GM21528 (cell line): Measurements from ENCODE around the gene CEP19.
"Not testable (repeated sequence)": the region's sequence is repeated elsewhere in the genome, so short reads cannot be mapped to it uniquely, and the experiment has no call there.

Source experiments
- ATAC-seq: cut with Tn5 transposase; IDR thresholded peaks from one replicate; pipeline ENCODE4 v1.9.1; 2021; ENCODE audit warnings: mild to moderate bottlenecking, moderate library complexity; ENCODE audit not compliant: unreplicated experiment, low FRiP score

Gene CEP19

GRCh38 chr3:196711838-196712513 is at the start of gene CEP19, which contains the start of gene PIGX:
CEP19 (minus strand) TSS chr3:196712250; CDS start chr3:196708657, 3,593 bp downstream.
PIGX (plus strand) TSS chr3:196712377.
- peak; percentile 81 for ATAC-seq

DNA sequence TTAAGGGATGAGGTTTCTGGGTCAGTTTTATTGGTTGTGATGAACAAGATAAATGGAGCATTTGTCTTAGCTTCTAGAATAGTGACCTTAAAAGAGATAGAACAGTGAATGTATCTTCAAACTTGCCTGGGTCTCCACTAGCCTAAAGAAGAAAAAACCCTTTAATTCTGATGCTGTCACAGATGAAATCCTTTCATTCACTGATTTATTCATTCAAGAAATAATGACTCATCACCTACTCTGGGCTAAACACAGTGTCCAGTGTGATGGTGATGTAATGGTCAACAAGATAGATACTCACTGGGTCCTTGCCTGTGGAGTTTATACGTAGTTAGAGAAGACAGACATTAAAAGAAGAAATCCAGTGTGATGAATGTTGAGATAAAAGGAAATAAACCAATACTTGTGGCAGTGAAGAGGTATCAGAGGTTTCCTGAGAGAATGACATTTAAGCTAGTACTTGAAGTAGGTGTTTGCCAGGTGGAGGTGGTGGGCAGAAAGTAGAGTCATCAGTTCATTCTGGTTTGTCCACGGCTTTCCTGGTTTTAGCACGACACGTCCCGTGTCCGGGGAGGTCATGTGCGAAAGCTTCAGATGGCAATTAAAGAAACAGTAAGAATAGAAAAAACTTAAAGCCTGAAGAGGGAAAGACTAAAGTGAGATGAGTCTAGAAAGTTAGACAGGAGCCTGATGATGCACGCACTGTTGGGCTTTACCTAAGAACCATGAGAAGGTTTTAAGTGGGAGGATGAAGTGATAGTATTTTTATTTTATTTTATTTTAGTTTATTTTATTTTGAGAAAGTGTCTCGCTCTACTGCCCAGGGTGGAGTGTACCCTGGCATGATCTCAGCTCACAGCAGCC is 46.1 kb upstream of the CEP19 start:
- ATAC-seq, result no peak

DNA sequence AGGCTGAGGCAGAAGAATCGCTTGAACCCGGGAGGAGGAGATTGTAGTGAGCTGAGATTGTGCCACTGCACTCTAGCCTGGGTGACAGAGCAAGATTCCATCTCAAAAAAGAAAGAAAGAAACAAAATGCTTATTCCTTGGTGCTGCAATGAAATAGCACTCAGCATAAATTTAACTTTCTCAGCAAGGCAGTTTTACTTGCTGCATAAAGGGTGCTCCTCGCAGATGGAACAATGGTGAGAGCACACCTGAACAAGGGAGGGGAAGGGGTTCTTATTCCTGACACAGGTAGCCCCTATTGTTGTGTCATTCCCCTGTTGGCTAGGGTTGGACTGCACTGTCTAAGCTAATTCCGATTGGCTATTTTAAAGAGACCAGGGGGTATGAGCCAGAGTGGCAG is 44.7 kb upstream of the CEP19 start:
- no peak for ATAC-seq

DNA sequence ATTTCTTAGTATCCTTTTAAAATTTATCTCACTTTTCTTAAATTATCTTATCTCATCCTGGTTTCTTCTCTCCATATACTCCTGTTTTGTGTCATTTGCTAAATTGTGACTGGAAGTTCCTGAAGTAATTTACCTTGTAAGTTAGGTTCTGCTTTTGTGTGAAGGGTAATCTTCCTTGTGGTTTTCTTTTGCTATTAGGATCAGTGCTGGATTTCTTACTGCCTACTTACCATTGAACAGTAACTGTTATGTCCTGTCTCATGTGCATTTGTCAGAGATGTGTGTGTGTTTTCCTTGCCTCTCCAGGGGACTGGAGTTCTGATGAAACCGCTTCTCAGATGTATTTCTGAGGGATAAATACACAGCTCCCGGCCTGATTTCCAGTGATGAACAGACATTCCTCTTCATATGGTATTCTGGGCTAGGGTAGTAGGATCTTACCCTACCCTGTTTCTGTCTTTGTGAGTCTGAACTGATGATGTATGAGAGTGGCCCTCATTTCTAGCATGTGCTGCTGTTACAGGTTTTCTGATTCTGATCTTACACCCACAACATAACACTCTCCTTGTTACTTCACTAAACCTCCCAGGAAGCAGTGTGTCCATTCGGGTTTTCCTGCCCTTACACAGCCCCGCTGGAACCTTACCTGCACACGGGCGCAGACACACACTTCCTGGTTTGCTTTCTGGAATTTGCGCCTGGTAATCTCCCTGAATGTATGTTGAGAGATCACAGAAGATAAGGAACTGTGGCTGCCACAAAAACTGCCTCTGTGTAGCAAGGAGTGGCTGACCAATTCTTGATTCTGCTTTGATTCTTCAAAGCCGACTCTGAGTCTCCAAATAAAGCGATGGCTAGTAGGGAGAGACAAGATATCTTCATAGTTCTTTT is 42.3 kb upstream of the CEP19 start:
- ATAC-seq, result no peak

- no peak for ATAC-seq
Measured at GRCh38 chr3:196753201-196753600, 41.2 kb upstream of the CEP19 start.

DNA sequence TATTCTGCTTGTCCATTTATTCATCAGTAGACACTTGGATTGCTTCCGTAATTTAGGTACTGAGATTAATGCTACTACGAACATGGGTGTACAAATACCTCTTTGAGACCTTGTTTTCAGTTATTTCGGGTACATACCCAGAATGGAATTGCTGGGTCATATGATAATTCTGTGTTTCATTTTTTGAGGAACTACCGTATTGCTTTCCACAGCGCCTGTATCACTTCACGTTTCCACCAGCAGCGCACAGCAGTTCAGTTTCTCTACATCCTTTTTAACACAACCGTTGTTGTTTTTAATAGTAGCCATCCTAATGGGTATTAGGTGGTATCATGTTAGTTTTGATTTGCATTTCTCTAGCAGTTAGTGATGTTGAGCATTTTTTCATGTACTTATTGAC is 37.1 kb upstream of the CEP19 start:
- ATAC-seq, result no peak

DNA sequence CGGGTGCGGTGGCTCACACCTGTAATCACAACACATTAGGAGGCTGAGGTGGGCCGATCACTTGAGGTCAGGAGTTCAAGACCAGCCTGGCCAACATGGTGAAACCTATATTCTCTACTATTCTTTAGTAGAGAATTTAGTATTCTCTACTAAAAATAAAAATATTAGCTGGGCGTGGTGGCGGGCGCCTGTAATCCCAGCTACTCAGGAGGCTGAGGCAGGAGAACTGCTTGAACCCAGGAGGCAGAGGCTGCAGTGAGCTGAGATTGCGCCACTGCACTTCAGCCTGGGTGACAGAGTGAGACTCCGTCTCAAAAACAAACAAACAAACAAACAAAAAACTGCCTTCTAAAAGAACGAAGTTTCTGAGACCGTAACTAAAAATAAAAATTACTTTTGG is 31.5 kb upstream of the CEP19 start:
- ATAC-seq, result not testable (repeated sequence)

GRCh38 chr3:196741249-196741889 is 29.3 kb upstream of the CEP19 start:
- no peak for ATAC-seq

DNA sequence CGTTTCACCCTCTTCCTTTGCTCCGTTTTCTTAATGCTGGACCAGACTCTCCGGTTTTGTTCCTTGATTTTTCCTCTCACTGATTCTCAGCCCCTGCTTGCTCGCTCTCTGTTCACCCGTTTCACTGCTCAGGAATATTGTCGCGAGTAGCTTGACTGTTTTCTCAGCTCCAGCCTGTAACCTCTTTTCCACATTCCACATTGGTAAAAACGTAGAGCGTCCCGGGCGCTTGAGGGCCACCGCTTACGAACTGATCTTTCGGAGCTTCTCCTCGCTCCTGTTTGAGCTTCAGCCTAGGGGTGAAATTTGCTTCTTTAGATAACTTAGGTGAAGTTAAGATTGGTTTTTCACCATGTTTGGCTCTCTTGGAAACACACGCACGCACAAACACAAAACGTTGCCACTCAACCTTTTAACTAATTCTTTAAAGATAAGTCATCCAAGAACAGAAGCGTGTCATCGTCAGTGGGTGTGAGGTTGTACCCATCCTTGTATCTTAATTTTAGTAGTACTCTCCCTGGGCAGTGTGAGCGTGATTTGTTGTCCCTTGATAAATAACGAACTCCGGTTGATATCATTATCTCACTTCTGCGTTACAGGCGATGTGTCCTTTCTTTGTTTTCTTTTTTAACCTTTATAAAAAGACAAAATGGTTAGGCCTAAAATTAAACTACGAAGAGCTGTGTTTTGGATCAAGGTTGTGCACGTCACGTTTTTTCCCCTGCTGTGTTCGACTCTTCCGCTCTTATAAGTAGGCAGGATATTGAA is 28.6 kb upstream of the CEP19 start:
- peak; percentile 10 for ATAC-seq

GRCh38 chr3:196739671-196740480 is 27.8 kb upstream of the CEP19 start, which contains the start of gene PAK2:
PAK2 (plus strand) TSS chr3:196739857; CDS start chr3:196782647, 42,790 bp downstream.
- peak; percentile 84 for ATAC-seq

DNA sequence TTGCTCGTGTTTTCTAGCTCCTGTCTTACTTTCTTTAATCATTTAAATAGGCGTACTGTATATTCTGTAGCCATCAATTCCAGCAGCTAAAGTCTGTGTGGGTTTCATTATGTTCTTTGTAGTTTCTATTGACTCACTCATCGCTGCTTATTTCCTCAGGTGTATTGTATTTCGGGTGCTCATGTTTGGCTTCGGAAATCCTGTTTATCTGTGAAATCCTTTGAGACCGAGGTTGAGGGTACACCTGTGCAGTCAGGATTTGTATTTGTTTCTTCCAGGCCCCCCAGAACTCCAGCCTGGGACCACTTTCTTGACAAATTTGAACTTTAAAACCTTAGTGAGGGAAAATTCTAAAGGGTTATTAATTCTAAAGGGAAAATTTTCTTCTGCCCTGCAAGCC is 25.6 kb upstream of the CEP19 start:
- no peak for ATAC-seq

DNA sequence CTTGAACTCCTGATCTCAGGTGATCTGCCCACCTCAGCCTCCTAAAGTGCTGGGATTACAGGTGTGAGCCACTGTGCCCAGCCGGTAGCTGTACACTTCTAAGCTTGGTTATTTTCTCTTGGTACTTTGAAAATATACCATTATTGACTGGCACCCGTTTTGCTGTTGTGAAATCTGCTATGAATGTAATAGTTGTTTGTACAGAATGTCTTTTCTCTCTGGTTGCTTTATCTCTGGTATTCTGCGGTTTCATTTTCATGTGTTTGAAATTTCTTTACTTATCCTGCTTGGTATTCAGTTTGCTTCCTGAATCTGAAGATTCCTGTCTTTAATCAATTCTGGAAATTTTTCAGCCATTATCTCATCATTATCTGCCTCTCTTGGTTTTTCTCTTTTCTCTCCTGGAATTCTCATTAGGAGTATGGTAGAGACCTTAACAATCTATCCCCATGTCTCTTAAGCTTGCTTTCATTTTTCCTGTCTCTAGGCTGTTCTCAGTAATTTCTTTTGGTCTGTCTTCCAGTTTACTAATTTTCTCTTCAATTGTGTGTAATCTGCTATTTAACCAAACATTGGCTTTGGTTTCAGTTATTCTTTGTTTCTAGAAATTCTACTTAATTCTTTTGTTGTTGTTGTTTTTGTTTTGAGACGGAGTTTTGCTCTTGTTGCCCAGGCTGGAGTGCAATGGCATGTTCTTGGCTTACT is 24.8 kb upstream of the CEP19 start:
- no peak for ATAC-seq

GRCh38 chr3:196735751-196736150 is 23.7 kb upstream of the CEP19 start:
- ATAC-seq, result no peak

DNA sequence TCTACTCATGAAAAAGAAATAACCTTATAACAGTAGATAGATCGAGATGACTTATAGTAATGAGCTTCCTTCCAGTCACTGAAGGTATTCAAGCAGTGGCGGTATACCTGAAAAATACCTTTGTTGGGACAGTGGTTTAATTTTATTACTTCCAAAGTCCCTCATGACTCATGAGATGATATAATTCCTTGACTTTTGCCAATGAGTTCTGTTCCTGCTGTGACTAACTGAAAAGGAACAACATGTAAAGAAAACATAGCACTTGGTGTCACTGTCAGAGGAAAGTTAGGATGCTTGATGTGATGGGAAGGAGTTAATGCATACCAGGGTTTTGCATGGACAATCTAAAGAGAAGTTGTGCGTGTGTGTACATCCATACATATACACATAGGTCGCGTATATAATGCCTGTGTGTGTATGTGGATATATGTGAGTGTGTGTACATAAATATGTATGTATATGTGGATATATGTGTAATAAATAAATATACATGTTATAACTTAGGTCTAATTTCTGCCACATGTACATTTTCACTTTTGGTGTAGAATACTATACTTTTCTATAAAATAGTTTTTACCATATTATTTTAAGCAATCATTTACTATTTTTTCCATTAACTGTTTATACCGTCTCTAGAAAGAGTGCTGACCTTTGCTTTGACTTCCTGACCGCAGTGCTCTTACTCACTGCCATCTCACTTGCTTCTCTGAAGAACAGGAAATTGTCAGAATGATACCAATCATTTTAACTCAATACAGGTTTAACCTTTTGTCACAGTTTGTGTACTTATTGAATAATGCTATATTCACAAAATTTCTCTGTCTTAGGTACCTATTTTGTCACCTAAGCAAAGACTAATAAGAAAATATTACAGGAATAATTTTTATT is 15.0 kb upstream of the CEP19 start:
- ATAC-seq, result no peak

- no peak for ATAC-seq
Measured at GRCh38 chr3:196721097-196721496, 9.0 kb upstream of the CEP19 start.

DNA sequence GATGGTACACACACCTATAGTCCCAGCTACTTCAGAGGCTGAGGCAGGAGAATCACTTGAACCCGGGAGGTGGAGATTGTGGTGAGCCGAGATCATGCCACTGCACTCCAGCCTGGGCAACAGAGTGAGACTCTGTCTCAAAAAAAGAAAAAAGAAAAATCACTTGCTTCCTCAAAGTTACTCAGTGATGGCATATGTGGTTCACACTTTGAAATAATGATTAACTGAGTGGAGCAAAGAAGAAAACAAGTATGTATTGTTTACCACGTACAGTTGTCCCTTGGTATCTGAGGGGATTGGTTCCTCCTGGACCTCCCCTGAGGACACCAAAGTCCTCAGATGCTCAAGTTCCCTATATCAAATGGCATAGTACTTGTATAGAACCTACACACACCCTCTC is 5.1 kb upstream of the CEP19 start:
- ATAC-seq, result not testable (repeated sequence)
